Measurements from ENCODE around the gene RTN4. TPM values are rescaled to one million over a fixed set of nuclear protein-coding genes. Genes with fewer than 3 reads are reported as not detected.
A peak's percentile ranks its signal among the peaks of the same experiment; 100 is the strongest.

The RTN4 gene
- polyA plus RNA-seq, 1 donor (not counting 4 experiments of a cell fraction or from before 2014, with no cell fraction given), result 406 TPM

DNA sequence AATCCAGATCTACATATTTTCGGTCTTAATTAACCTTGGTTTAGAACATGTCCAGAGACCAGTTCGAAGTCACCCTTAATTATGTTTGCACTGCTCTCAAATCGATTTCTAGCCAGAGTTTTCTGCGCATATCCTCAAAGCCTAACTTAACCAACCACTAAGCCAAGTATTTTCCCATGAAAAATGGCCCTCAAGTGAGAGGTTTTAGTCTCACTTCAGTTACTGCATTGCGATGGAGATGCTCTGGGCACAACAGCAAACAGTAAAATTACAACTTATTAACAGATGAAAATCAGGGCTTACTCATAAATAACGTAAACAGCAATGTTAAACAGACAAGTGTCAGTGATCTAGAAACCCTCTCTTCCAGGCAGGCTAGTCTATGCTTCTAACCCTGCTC lies 4.5 kb downstream of the RTN4 start:
- dilution Hi-C loops (cut with MboI; ENCODE audit: extremely low pct_ligation_motif_present, low sequenced_read_pairs), result loop anchor here (25.0 kb wide), 1 partner anchor 117 kb away; no protein-coding TSS in a partner anchor
- H3K27ac ChIP-seq (ENCODE audit: control insufficient read depth, insufficient read depth, low read length), result peak overlapping the region; percentile 42
- H3K4me1 ChIP-seq (ENCODE audit: control insufficient read depth, extremely low read depth, insufficient read depth, low read length), result peaks cover 37% of the 10 kb centered on the region
- DNase-seq (ENCODE audit: low read depth, low spot score) (no peak), FAIRE-seq (peak; percentile 63)
- peak overlapping the region; percentile 17 to 99 (median 89) for H3K4me3 ChIP-seq (ENCODE audit: control insufficient read depth in 2 of 3, extremely low read depth in 1 of 3, insufficient read depth in 2 of 3, low read depth in 1 of 3, low read length in 3 of 3)
- H3K79me2 ChIP-seq (ENCODE audit: control insufficient read depth, insufficient read depth, low read length), result peaks cover 92% of the 10 kb centered on the region
- H3K9me3 ChIP-seq (ENCODE audit: control insufficient read depth, low read depth, low read length), result no peaks in the 10 kb centered on the region
- peaks cover 42% of the 10 kb centered on the region for H4K20me1 ChIP-seq (ENCODE audit: control insufficient read depth, extremely low read depth, insufficient read depth, low read length)
- peak overlapping the region; percentile 39 for H3K9ac ChIP-seq (ENCODE audit: control insufficient read depth, extremely low read depth, insufficient read depth, low read length)
- H3K36me3 ChIP-seq (ENCODE audit: control insufficient read depth in 2 of 2, extremely low read depth in 1 of 2, insufficient read depth in 2 of 2, low read length in 2 of 2), result no peaks in the 10 kb centered on the region
- no peaks in the 10 kb centered on the region for H3K9me1 ChIP-seq (ENCODE audit: control insufficient read depth, extremely low read depth, insufficient read depth, low read length)
- no peaks in the 10 kb centered on the region for H3K27me3 ChIP-seq (ENCODE audit: control insufficient read depth, extremely low read depth, insufficient read depth, low read length)
- H2AFZ ChIP-seq (ENCODE audit: control insufficient read depth, low read length), result no peak overlapping the region
- TF ChIP-seq EZH2 (IDR thresholded peaks at IDR 0.05; ENCODE audit: low read length) (no peak), CTCF (optimal IDR thresholded peaks at IDR 0.05 in 1 of 3, IDR thresholded peaks at IDR 0.05 in 1 of 3, conservative IDR thresholded peaks at IDR 0.05 in 1 of 3; ENCODE audit: extremely low read depth in 1 of 3, insufficient read depth in 2 of 3, low read length in 3 of 3) (no peak)
- H3K4me2 ChIP-seq (ENCODE audit: control insufficient read depth, extremely low read depth, insufficient read depth, low read depth, low read length), result peak overlapping the region; percentile 96

GRCh38 chr2:55043841-55044240 lies 6.4 kb downstream of the RTN4 start:
- Histone ChIP-seq H3K9ac (ENCODE audit: control insufficient read depth, extremely low read depth, insufficient read depth, low read length) (no peak overlapping the region), H3K9me1 (ENCODE audit: control insufficient read depth, extremely low read depth, insufficient read depth, low read length) (no peaks in the 10 kb centered on the region), H3K4me2 (ENCODE audit: control insufficient read depth, extremely low read depth, insufficient read depth, low read depth, low read length) (no peak overlapping the region), H3K27me3 (ENCODE audit: control insufficient read depth, extremely low read depth, insufficient read depth, low read length) (no peaks in the 10 kb centered on the region), H3K36me3 (ENCODE audit: control insufficient read depth in 2 of 2, extremely low read depth in 1 of 2, insufficient read depth in 2 of 2, low read length in 2 of 2) (no peaks in the 10 kb centered on the region), H3K4me3 (ENCODE audit: control insufficient read depth in 2 of 3, extremely low read depth in 1 of 3, insufficient read depth in 2 of 3, low read depth in 1 of 3, low read length in 3 of 3) (no peak overlapping the region), H3K79me2 (ENCODE audit: control insufficient read depth, insufficient read depth, low read length) (peaks cover 98% of the 10 kb centered on the region), H3K27ac (ENCODE audit: control insufficient read depth, insufficient read depth, low read length) (no peak overlapping the region), H3K4me1 (ENCODE audit: control insufficient read depth, extremely low read depth, insufficient read depth, low read length) (peaks cover 37% of the 10 kb centered on the region), H4K20me1 (ENCODE audit: control insufficient read depth, extremely low read depth, insufficient read depth, low read length) (peaks cover 49% of the 10 kb centered on the region), H3K9me3 (ENCODE audit: control insufficient read depth, low read depth, low read length) (no peaks in the 10 kb centered on the region), H2AFZ (ENCODE audit: control insufficient read depth, low read length) (no peak overlapping the region)
- DNase-seq (ENCODE audit: low read depth, low spot score) (no peak), FAIRE-seq (no peak)
- dilution Hi-C loops (cut with MboI; ENCODE audit: extremely low pct_ligation_motif_present, low sequenced_read_pairs), result loop anchor here (25.0 kb wide), 1 partner anchor 118 kb away; no protein-coding TSS in a partner anchor
- no peak for TF ChIP-seq EZH2 (IDR thresholded peaks at IDR 0.05; ENCODE audit: low read length)
- no peak for TF ChIP-seq CTCF (optimal IDR thresholded peaks at IDR 0.05 in 1 of 3, IDR thresholded peaks at IDR 0.05 in 1 of 3, conservative IDR thresholded peaks at IDR 0.05 in 1 of 3; ENCODE audit: extremely low read depth in 1 of 3, insufficient read depth in 2 of 3, low read length in 3 of 3)
